Measurements from ENCODE around the gene CAB39L.

The CAB39L gene

DNA sequence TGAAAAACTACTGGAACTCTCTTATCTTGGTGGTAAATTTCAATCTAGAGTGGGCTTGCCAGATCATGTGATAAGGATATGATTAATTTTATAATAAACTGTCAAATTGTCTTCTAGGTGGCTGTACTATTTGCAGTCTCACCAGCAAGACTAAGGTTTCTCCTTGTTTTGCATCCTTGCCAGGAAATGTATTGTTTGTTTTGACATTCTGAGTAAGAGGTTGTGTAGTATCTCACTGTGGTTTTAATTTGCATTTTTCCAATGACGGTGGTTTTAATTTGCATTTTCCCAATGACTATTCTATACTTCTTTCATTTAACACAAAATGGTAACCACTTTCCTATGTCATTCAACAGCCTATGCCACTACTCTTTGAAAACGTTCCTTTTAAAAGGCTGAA lies 2.0 kb downstream of the CAB39L start:
- 80 to 94% methylated on average over 1 of the region's 2 CpGs for WGBS, 2 experiments
- Histone ChIP-seq H3K27ac (ENCODE audit: insufficient read depth, low read depth, low read length, poor library complexity, severe bottlenecking) (no peak overlapping the region), H3K4me1 (ENCODE audit: control insufficient read depth, insufficient read depth, low read length) (peaks cover 3% of the 10 kb centered on the region), H3K36me3 (ENCODE audit: control insufficient read depth, insufficient read depth, low read length) (no peaks in the 10 kb centered on the region), H3K27me3 (ENCODE audit: control insufficient read depth, insufficient read depth, low read length, poor library complexity, severe bottlenecking) (no peaks in the 10 kb centered on the region), H3K4me3 (ENCODE audit: insufficient read depth, low read depth, low read length) (no peak overlapping the region), H3K9me3 (ENCODE audit: control insufficient read depth, low read length) (no peaks in the 10 kb centered on the region)

- 92 to 93% methylated on average over 3 of the region's 3 CpGs for WGBS, 2 experiments
- Histone ChIP-seq H3K4me3 (ENCODE audit: insufficient read depth, low read depth, low read length) (no peak overlapping the region), H3K27me3 (ENCODE audit: control insufficient read depth, insufficient read depth, low read length, poor library complexity, severe bottlenecking) (no peaks in the 10 kb centered on the region), H3K27ac (ENCODE audit: insufficient read depth, low read depth, low read length, poor library complexity, severe bottlenecking) (no peak overlapping the region), H3K4me1 (ENCODE audit: control insufficient read depth, insufficient read depth, low read length) (peaks cover 3% of the 10 kb centered on the region), H3K36me3 (ENCODE audit: control insufficient read depth, insufficient read depth, low read length) (no peaks in the 10 kb centered on the region), H3K9me3 (ENCODE audit: control insufficient read depth, low read length) (no peaks in the 10 kb centered on the region)
Observed at GRCh38 chr13:49441312-49441711, 2.6 kb downstream of the CAB39L start.

- H3K4me3 ChIP-seq (ENCODE audit: insufficient read depth, low read depth, low read length) = no peak overlapping the region
- no peaks in the 10 kb centered on the region for H3K36me3 ChIP-seq (ENCODE audit: control insufficient read depth, insufficient read depth, low read length)
- H3K9me3 ChIP-seq (ENCODE audit: control insufficient read depth, low read length) = no peaks in the 10 kb centered on the region
- no peak overlapping the region for H3K27ac ChIP-seq (ENCODE audit: insufficient read depth, low read depth, low read length, poor library complexity, severe bottlenecking)
- WGBS, 2 experiments = 91 to 93% methylated on average over 2 of the region's 2 CpGs
- no peaks in the 10 kb centered on the region for H3K4me1 ChIP-seq (ENCODE audit: control insufficient read depth, insufficient read depth, low read length)
- H3K27me3 ChIP-seq (ENCODE audit: control insufficient read depth, insufficient read depth, low read length, poor library complexity, severe bottlenecking) = no peaks in the 10 kb centered on the region
Observed at GRCh38 chr13:49439609-49440008, 4.3 kb downstream of the CAB39L start.

- Histone ChIP-seq H3K9me3 (ENCODE audit: control insufficient read depth, low read length) (no peaks in the 10 kb centered on the region), H3K27ac (ENCODE audit: insufficient read depth, low read depth, low read length, poor library complexity, severe bottlenecking) (no peak overlapping the region), H3K36me3 (ENCODE audit: control insufficient read depth, insufficient read depth, low read length) (no peaks in the 10 kb centered on the region), H3K27me3 (ENCODE audit: control insufficient read depth, insufficient read depth, low read length, poor library complexity, severe bottlenecking) (no peaks in the 10 kb centered on the region), H3K4me1 (ENCODE audit: control insufficient read depth, insufficient read depth, low read length) (no peaks in the 10 kb centered on the region), H3K4me3 (ENCODE audit: insufficient read depth, low read depth, low read length) (no peak overlapping the region)
- 88 to 92% methylated on average over 7 of the region's 7 CpGs for WGBS, 2 experiments
Observed at GRCh38 chr13:49437705-49438104, 6.2 kb downstream of the CAB39L start.

DNA sequence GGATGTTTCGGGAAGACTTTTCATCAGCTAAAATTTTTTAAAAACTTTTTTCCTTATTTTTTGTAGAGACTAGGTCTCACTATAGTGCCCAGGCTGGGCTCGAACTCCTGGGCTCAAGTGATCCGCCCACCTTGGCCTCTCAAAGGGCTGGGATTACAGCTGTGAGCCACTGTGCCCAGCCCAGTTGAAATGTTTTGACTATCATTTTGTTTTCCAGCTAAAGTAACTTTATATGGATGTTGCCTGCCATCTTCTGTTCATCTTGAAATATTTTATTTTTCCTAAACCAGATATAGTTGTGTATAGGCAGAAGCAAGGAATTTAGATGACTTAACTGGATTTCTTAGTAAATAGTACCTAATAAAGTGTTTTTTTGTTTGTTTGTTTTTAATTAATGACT lies 7.0 kb downstream of the CAB39L start:
- H3K9me3 ChIP-seq (ENCODE audit: control insufficient read depth, low read length) = no peaks in the 10 kb centered on the region
- H3K27me3 ChIP-seq (ENCODE audit: control insufficient read depth, insufficient read depth, low read length, poor library complexity, severe bottlenecking) = no peaks in the 10 kb centered on the region
- H3K4me3 ChIP-seq (ENCODE audit: insufficient read depth, low read depth, low read length) = no peak overlapping the region
- 83 to 94% methylated on average over 2 to 3 of the region's 3 CpGs for WGBS, 2 experiments
- H3K36me3 ChIP-seq (ENCODE audit: control insufficient read depth, insufficient read depth, low read length) = no peaks in the 10 kb centered on the region
- no peaks in the 10 kb centered on the region for H3K4me1 ChIP-seq (ENCODE audit: control insufficient read depth, insufficient read depth, low read length)
- no peak overlapping the region for H3K27ac ChIP-seq (ENCODE audit: insufficient read depth, low read depth, low read length, poor library complexity, severe bottlenecking)

GRCh38 chr13:49435992-49436391 lies 7.9 kb downstream of the CAB39L start:
- WGBS, 2 experiments = 93 to 95% methylated on average over 1 of the region's 1 CpG
- Histone ChIP-seq H3K4me1 (ENCODE audit: control insufficient read depth, insufficient read depth, low read length) (no peaks in the 10 kb centered on the region), H3K4me3 (ENCODE audit: insufficient read depth, low read depth, low read length) (no peak overlapping the region), H3K27me3 (ENCODE audit: control insufficient read depth, insufficient read depth, low read length, poor library complexity, severe bottlenecking) (no peaks in the 10 kb centered on the region), H3K27ac (ENCODE audit: insufficient read depth, low read depth, low read length, poor library complexity, severe bottlenecking) (no peak overlapping the region), H3K9me3 (ENCODE audit: control insufficient read depth, low read length) (no peaks in the 10 kb centered on the region), H3K36me3 (ENCODE audit: control insufficient read depth, insufficient read depth, low read length) (no peaks in the 10 kb centered on the region)

DNA sequence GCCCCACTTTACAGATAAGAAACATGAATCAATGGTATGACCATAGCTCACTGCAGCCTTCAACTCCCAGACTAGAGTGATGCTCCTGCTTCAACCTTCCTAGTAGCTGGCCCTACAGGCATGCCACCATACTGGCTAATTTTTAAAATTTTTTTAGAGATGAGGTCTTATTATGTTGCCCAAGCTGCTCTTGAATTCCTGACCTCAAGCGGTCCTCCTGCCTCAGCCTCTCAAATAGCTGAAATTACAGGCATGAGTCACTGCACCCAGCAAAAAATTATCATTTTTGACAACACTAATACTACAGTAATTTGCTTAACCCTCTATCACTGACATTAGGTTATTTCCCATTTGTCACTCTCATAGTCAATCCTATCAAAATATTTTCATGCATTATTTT lies 14.7 kb downstream of the CAB39L start:
- Histone ChIP-seq H3K9me3 (ENCODE audit: control insufficient read depth, low read length) (no peaks in the 10 kb centered on the region), H3K27ac (ENCODE audit: insufficient read depth, low read depth, low read length, poor library complexity, severe bottlenecking) (no peak overlapping the region), H3K4me3 (ENCODE audit: insufficient read depth, low read depth, low read length) (no peak overlapping the region), H3K4me1 (ENCODE audit: control insufficient read depth, insufficient read depth, low read length) (no peaks in the 10 kb centered on the region), H3K27me3 (ENCODE audit: control insufficient read depth, insufficient read depth, low read length, poor library complexity, severe bottlenecking) (no peaks in the 10 kb centered on the region), H3K36me3 (ENCODE audit: control insufficient read depth, insufficient read depth, low read length) (no peaks in the 10 kb centered on the region)
- WGBS, 2 experiments = 93 to 94% methylated on average over 1 of the region's 1 CpG

DNA sequence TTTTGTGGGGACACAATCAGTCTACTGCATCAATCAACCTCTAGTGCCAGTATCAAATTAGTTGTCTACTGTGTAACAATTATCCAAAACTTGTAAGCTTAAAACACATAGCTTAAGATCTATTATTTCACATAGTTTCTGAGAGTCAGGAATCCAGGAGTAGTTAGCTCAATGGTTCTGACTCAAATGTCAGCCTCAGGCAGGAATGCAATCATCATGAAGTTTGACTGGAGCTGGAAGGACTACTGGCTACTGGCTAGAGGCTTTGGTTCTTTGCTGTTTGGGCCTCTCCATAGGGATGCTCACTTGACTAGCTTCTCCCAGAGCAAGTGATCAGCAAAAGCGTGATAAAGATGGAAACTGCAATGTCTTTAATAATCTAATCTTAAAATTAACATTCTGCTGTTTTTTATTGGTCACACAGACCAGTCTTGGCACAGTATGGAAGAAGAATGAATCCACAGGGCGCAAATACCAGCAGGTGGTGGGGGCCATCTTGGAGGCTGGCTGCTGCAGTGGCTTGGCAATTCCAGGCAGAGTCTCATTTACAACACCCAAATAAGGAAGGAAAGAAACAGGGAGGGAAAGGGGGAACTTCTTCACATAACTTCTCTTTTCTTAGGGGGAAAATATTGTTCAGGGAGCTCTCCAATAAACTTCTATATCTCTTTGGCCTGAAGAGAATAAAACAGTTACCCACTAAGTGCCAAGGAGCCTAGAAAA lies 15.7 kb downstream of the CAB39L start:
- no peaks in the 10 kb centered on the region for H3K4me1 ChIP-seq (ENCODE audit: control insufficient read depth, insufficient read depth, low read length)
- no peak overlapping the region for H3K4me3 ChIP-seq (ENCODE audit: insufficient read depth, low read depth, low read length)
- H3K9me3 ChIP-seq (ENCODE audit: control insufficient read depth, low read length) = no peaks in the 10 kb centered on the region
- no peak overlapping the region for H3K27ac ChIP-seq (ENCODE audit: insufficient read depth, low read depth, low read length, poor library complexity, severe bottlenecking)
- no peaks in the 10 kb centered on the region for H3K27me3 ChIP-seq (ENCODE audit: control insufficient read depth, insufficient read depth, low read length, poor library complexity, severe bottlenecking)
- no peaks in the 10 kb centered on the region for H3K36me3 ChIP-seq (ENCODE audit: control insufficient read depth, insufficient read depth, low read length)
- WGBS, 2 experiments = 90 to 100% methylated on average over 1 to 2 of the region's 2 CpGs

- H3K4me3 ChIP-seq (ENCODE audit: insufficient read depth, low read depth, low read length) = no peak overlapping the region
- no peaks in the 10 kb centered on the region for H3K9me3 ChIP-seq (ENCODE audit: control insufficient read depth, low read length)
- no peak overlapping the region for H3K27ac ChIP-seq (ENCODE audit: insufficient read depth, low read depth, low read length, poor library complexity, severe bottlenecking)
- no peaks in the 10 kb centered on the region for H3K4me1 ChIP-seq (ENCODE audit: control insufficient read depth, insufficient read depth, low read length)
- H3K36me3 ChIP-seq (ENCODE audit: control insufficient read depth, insufficient read depth, low read length) = no peaks in the 10 kb centered on the region
- 83 to 88% methylated on average over 7 of the region's 7 CpGs for WGBS, 2 experiments
- no peaks in the 10 kb centered on the region for H3K27me3 ChIP-seq (ENCODE audit: control insufficient read depth, insufficient read depth, low read length, poor library complexity, severe bottlenecking)
Observed at GRCh38 chr13:49424011-49424560, 19.8 kb downstream of the CAB39L start.

DNA sequence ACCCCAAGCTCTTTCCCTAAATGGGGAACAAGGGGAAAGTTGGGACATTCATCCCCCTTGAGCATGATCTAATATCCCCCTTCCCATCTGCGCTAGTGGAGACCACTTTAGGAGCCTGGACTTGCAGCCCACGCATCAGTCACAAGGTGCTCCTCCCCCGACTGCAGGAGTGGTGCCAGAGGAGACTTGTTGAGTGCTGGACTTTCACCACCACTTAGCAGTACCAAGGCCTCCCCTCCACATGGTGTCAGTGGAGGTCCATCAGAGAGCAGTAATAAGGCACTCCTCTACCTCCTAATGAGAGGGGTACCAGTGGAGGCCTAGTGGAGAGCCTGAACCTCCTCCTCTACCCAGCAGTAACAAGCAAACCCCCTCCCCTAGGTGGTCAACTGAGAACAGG lies 22.5 kb downstream of the CAB39L start:
- no peaks in the 10 kb centered on the region for H3K27me3 ChIP-seq (ENCODE audit: control insufficient read depth, insufficient read depth, low read length, poor library complexity, severe bottlenecking)
- H3K27ac ChIP-seq (ENCODE audit: insufficient read depth, low read depth, low read length, poor library complexity, severe bottlenecking) = no peak overlapping the region
- no peak overlapping the region for H3K4me3 ChIP-seq (ENCODE audit: insufficient read depth, low read depth, low read length)
- 73 to 78% methylated on average over 3 of the region's 3 CpGs for WGBS, 2 experiments
- H3K9me3 ChIP-seq (ENCODE audit: control insufficient read depth, low read length) = no peaks in the 10 kb centered on the region
- H3K4me1 ChIP-seq (ENCODE audit: control insufficient read depth, insufficient read depth, low read length) = no peaks in the 10 kb centered on the region
- H3K36me3 ChIP-seq (ENCODE audit: control insufficient read depth, insufficient read depth, low read length) = no peaks in the 10 kb centered on the region
